Keratinocyte (primary cell): ENCODE results near the gene CEP85L.

ENCODE experiments used
- CTCF ChIP-seq, 3 experiments: IDR thresholded peaks in 1 of 3; conservative IDR thresholded peaks in 1 of 3; optimal IDR thresholded peaks in 1 of 3; 2 replicates in 2 of 3; 3 replicates in 1 of 3; pipeline versions ENCODE3 to v1.5.1; 2011; ENCODE audit warnings: low read length in 3 of 3, mild to moderate bottlenecking in 3 of 3, moderate library complexity in 2 of 3, control low read depth in 1 of 3, inconsistent platforms in 1 of 3; ENCODE audit not compliant: insufficient read depth in 2 of 3; ENCODE audit errors: extremely low read depth in 1 of 3
- EZH2 ChIP-seq: IDR thresholded peaks from one replicate; pipeline ENCODE4 v1.6.1; 2012; ENCODE audit warnings: inconsistent platforms, mild to moderate bottlenecking, low read length, moderate library complexity

GRCh38 chr6:118476551-118476950, 174.8 kb downstream of the CEP85L start:
- TF ChIP-seq CTCF (optimal IDR thresholded peaks at IDR 0.05 in 1 of 3, IDR thresholded peaks at IDR 0.05 in 1 of 3, conservative IDR thresholded peaks at IDR 0.05 in 1 of 3; ENCODE audit: extremely low read depth in 1 of 3, insufficient read depth in 2 of 3, low read length in 3 of 3) (no peak), EZH2 (no peak)
